Neuronal stem cell (in vitro differentiated cells): Measurements from ENCODE around the gene CAB39.

Experiments used
- DNase-seq: peaks from one replicate; pipeline ENCODE4 v3.0.0-alpha.2; 2013; ENCODE audit warnings: low spot score
- H2AFZ ChIP-seq: one replicate; pipeline ENCODE4 v1.6.1; 2013; ENCODE audit warnings: mild to moderate bottlenecking, low read length, inconsistent platforms
- H2AK5ac ChIP-seq: 2 replicates; pipeline ENCODE4 v1.6.1; 2013; ENCODE audit warnings: low read depth, mild to moderate bottlenecking, inconsistent platforms, low read length, moderate library complexity, mixed read lengths
- H2BK120ac ChIP-seq: 2 replicates; pipeline ENCODE4 v1.6.1; 2013; ENCODE audit warnings: low read depth, mild to moderate bottlenecking, inconsistent platforms, low read length, moderate library complexity, mixed read lengths
- H2BK12ac ChIP-seq: one replicate; pipeline ENCODE4 v1.6.1; 2013; ENCODE audit warnings: low read length, inconsistent platforms
- H2BK15ac ChIP-seq: 2 replicates; pipeline ENCODE4 v1.6.1; 2013; ENCODE audit warnings: mild to moderate bottlenecking, low read length, inconsistent platforms, mixed read lengths
- H2BK5ac ChIP-seq: one replicate; pipeline ENCODE4 v1.6.1; 2013; ENCODE audit warnings: inconsistent platforms, mild to moderate bottlenecking, low read length, moderate library complexity
- H3K14ac ChIP-seq: one replicate; pipeline ENCODE4 v1.6.1; 2013; ENCODE audit warnings: low read length, inconsistent platforms
- H3K18ac ChIP-seq: 2 replicates; pipeline ENCODE4 v1.6.1; 2013; ENCODE audit warnings: low read length, inconsistent platforms
- H3K23ac ChIP-seq: 2 replicates; pipeline ENCODE4 v1.6.1; 2013; ENCODE audit warnings: low read depth, mild to moderate bottlenecking, mixed read lengths, low read length, inconsistent platforms; ENCODE audit not compliant: poor library complexity
- H3K27ac ChIP-seq: replicated peaks from 3 replicates; pipeline ENCODE4 v1.5.1; 2013; ENCODE audit warnings: low read length, inconsistent platforms
- H3K27me3 ChIP-seq, 3 experiments: 2 replicates each; pipeline ENCODE4 v1.6.1; 2013; ENCODE audit warnings: low read length in 3 of 3, mild to moderate bottlenecking in 2 of 3, inconsistent platforms in 1 of 3, low read depth in 1 of 3, mixed read lengths in 1 of 3, moderate library complexity in 1 of 3; ENCODE audit not compliant: control insufficient read depth in 3 of 3, insufficient read depth in 3 of 3
- H3K36me3 ChIP-seq, 2 donors: replicated peaks in 1 of 2; 2 replicates each; pipeline ENCODE4 v1.6.1; 2013; ENCODE audit warnings: low read length in 2 of 2; ENCODE audit not compliant: control insufficient read depth in 2 of 2, insufficient read depth in 2 of 2
- H3K4ac ChIP-seq: 2 replicates; pipeline ENCODE4 v1.6.1; 2013; ENCODE audit warnings: inconsistent platforms, mild to moderate bottlenecking, low read length, moderate library complexity
- H3K4me1 ChIP-seq, 2 donors: 1 replicate in 1 of 2; 2 replicates in 1 of 2; pipeline ENCODE4 v1.6.1; 2013; ENCODE audit warnings: low read length in 2 of 2, low read depth in 1 of 2; ENCODE audit not compliant: control insufficient read depth in 2 of 2, insufficient read depth in 1 of 2
- H3K4me2 ChIP-seq: one replicate; pipeline ENCODE4 v1.6.1; 2013; ENCODE audit warnings: mild to moderate bottlenecking, low read length, inconsistent platforms; ENCODE audit not compliant: insufficient read depth, poor library complexity, severe bottlenecking
- H3K4me3 ChIP-seq, 2 donors: 2 replicates each; pipeline ENCODE4 v1.5.1; 2013; ENCODE audit warnings: low read length in 2 of 2, mild to moderate bottlenecking in 2 of 2, inconsistent platforms in 1 of 2, moderate library complexity in 1 of 2
- H3K79me1 ChIP-seq: one replicate; pipeline ENCODE4 v1.6.1; 2013; ENCODE audit warnings: low read depth, mild to moderate bottlenecking, inconsistent platforms, low read length, moderate library complexity
- H3K9ac ChIP-seq: one replicate; pipeline ENCODE4 v1.6.1; 2013; ENCODE audit warnings: mild to moderate bottlenecking, low read depth, low read length, inconsistent platforms; ENCODE audit not compliant: poor library complexity
- H3K9me3 ChIP-seq, 2 donors: replicated peaks in 1 of 2; 2 replicates each; pipeline versions ENCODE3 to v1.6.1; 2013; ENCODE audit warnings: low read length in 2 of 2, mild to moderate bottlenecking in 2 of 2, inconsistent platforms in 1 of 2, low read depth in 1 of 2, mixed read lengths in 1 of 2, moderate library complexity in 1 of 2; ENCODE audit not compliant: control insufficient read depth in 2 of 2, insufficient read depth in 1 of 2
- H4K8ac ChIP-seq: one replicate; pipeline ENCODE4 v1.6.1; 2013; ENCODE audit warnings: low read depth, mild to moderate bottlenecking, inconsistent platforms, low read length, moderate library complexity
- H4K91ac ChIP-seq: one replicate; pipeline ENCODE4 v1.6.1; 2013; ENCODE audit warnings: low read length, low read depth, mild to moderate bottlenecking, inconsistent platforms; ENCODE audit not compliant: poor library complexity
- WGBS, 2 donors: extraction: QIAGEN DNeasy Blood & Tissue Kit; methylation state at CpG; one replicate each; pipeline ENCODE4 v1.1.7; 2013; ENCODE audit warnings: missing lambda C conversion rate in 2 of 2, mixed read lengths in 1 of 2; ENCODE audit not compliant: insufficient read length in 2 of 2, insufficient replicate concordance in 1 of 2; ENCODE audit errors: extremely low coverage in 2 of 2; 5-methylcytosine and 5-hydroxymethylcytosine counted together

CAB39 gene

GRCh38 chr2:230805353-230806017 lies 92.8 kb downstream of the CAB39 start:
- Histone ChIP-seq H3K4me1 (no peaks in the 10 kb centered on the region), H3K27me3 (no peaks in the 10 kb centered on the region), H4K91ac (no peak overlapping the region), H3K9me3 (no peaks in the 10 kb centered on the region), H3K79me1 (no peaks in the 10 kb centered on the region), H3K9ac (no peak overlapping the region), H2BK120ac (no peak overlapping the region), H3K4me2 (no peak overlapping the region), H2AFZ (no peak overlapping the region), H3K18ac (no peak overlapping the region), H4K8ac (no peak overlapping the region), H3K27ac (no peak overlapping the region), H2AK5ac (no peak overlapping the region), H3K14ac (no peak overlapping the region), H2BK5ac (no peak overlapping the region), H3K4me3 (no peak overlapping the region), H2BK15ac (no peak overlapping the region), H3K23ac (no peak overlapping the region), H2BK12ac (no peak overlapping the region), H3K4ac (no peak overlapping the region), H3K36me3 (peaks cover 3 to 28% of the 10 kb centered on the region in 2 donors)
- WGBS, 2 donors: no CpG with 5 or more reads among the region's 5 CpGs
- no peak for DNase-seq

- WGBS, 2 donors: no CpG with 5 or more reads among the region's 3 CpGs
- H3K14ac ChIP-seq: no peak overlapping the region
- no peak overlapping the region for H3K4ac ChIP-seq
- H3K9ac ChIP-seq: no peak overlapping the region
- no peaks in the 10 kb centered on the region for H3K79me1 ChIP-seq
- no peaks in the 10 kb centered on the region for H3K27me3 ChIP-seq
- no peak overlapping the region for H3K4me3 ChIP-seq
- no peak for DNase-seq
- H2AK5ac ChIP-seq: no peak overlapping the region
- H3K18ac ChIP-seq: no peak overlapping the region
- no peak overlapping the region for H3K4me2 ChIP-seq
- no peak overlapping the region for H2BK5ac ChIP-seq
- H4K91ac ChIP-seq: no peak overlapping the region
- no peak overlapping the region for H2BK120ac ChIP-seq
- no peaks in the 10 kb centered on the region for H3K4me1 ChIP-seq
- no peak overlapping the region for H3K23ac ChIP-seq
- H4K8ac ChIP-seq: no peak overlapping the region
- H2BK15ac ChIP-seq: no peak overlapping the region
- peaks cover 6 to 37% of the 10 kb centered on the region in 2 donors for H3K36me3 ChIP-seq
- no peak overlapping the region for H3K27ac ChIP-seq
- H2AFZ ChIP-seq: no peak overlapping the region
- no peaks in the 10 kb centered on the region for H3K9me3 ChIP-seq
- no peak overlapping the region for H2BK12ac ChIP-seq
Measured at GRCh38 chr2:230807729-230808128, 95.1 kb downstream of the CAB39 start.

GRCh38 chr2:230809015-230809414 lies 96.4 kb downstream of the CAB39 start:
- H3K4me3 ChIP-seq: no peak overlapping the region
- peaks cover 8 to 39% of the 10 kb centered on the region in 2 donors for H3K36me3 ChIP-seq
- no peak overlapping the region for H4K91ac ChIP-seq
- H3K27ac ChIP-seq: no peak overlapping the region
- no peak for DNase-seq
- no CpG with 5 or more reads among the region's 10 CpGs for WGBS, 2 donors
- no peak overlapping the region for H2BK120ac ChIP-seq
- no peak overlapping the region for H3K23ac ChIP-seq
- no peak overlapping the region for H2AFZ ChIP-seq
- no peak overlapping the region for H2BK5ac ChIP-seq
- no peak overlapping the region for H4K8ac ChIP-seq
- H3K9me3 ChIP-seq: no peaks in the 10 kb centered on the region
- no peak overlapping the region for H2BK12ac ChIP-seq
- H3K9ac ChIP-seq: no peak overlapping the region
- no peaks in the 10 kb centered on the region for H3K79me1 ChIP-seq
- no peak overlapping the region for H2AK5ac ChIP-seq
- H3K18ac ChIP-seq: no peak overlapping the region
- no peak overlapping the region for H2BK15ac ChIP-seq
- no peak overlapping the region for H3K14ac ChIP-seq
- H3K27me3 ChIP-seq: no peaks in the 10 kb centered on the region
- H3K4me1 ChIP-seq: no peaks in the 10 kb centered on the region
- no peak overlapping the region for H3K4me2 ChIP-seq
- no peak overlapping the region for H3K4ac ChIP-seq

GRCh38 chr2:230809677-230810251 lies 97.1 kb downstream of the CAB39 start:
- 100% methylated on average over 1 of the region's 8 CpGs for WGBS, 2 donors
- no peak overlapping the region for H2BK12ac ChIP-seq

More at GRCh38 chr2:230809677-230810251, 97.1 kb downstream of the CAB39 start:
- Histone ChIP-seq H3K9me3 (no peaks in the 10 kb centered on the region), H3K4me2 (no peak overlapping the region), H3K14ac (no peak overlapping the region), H3K23ac (no peak overlapping the region), H3K18ac (no peak overlapping the region), H3K9ac (no peak overlapping the region), H3K4me1 (no peaks in the 10 kb centered on the region), H3K79me1 (no peaks in the 10 kb centered on the region), H2BK15ac (no peak overlapping the region), H2AK5ac (no peak overlapping the region), H4K8ac (no peak overlapping the region), H2BK5ac (no peak overlapping the region), H3K4ac (no peak overlapping the region), H4K91ac (no peak overlapping the region), H2BK120ac (no peak overlapping the region), H3K27me3 (no peaks in the 10 kb centered on the region), H2AFZ (no peak overlapping the region), H3K4me3 (no peak overlapping the region), H3K36me3 (peaks cover 10 to 43% of the 10 kb centered on the region in 2 donors), H3K27ac (no peak overlapping the region)
- DNase-seq: no peak
